Measurements from ENCODE around the gene ZNF813. TPM values are rescaled to one million over a fixed set of nuclear protein-coding genes. Genes with fewer than 3 reads are reported as not detected.

The ZNF813 gene
- total RNA-seq, 1 donor from 2014 or later = 2.2 TPM

GRCh38 chr19:53530622-53531021 lies 63.1 kb downstream of the ZNF813 start:
- Mint-ChIP-seq H3K4me3 (ENCODE audit: unreplicated experiment) (no peak overlapping the region), H3K9me3 (ENCODE audit: low read depth) (peaks cover 10% of the 10 kb centered on the region), H3K36me3 (ENCODE audit: low read depth) (peaks cover 4% of the 10 kb centered on the region), H3K27me3 (ENCODE audit: low read depth) (no peaks in the 10 kb centered on the region), H3K27ac (ENCODE audit: unreplicated experiment) (no peak overlapping the region), H3K4me1 (ENCODE audit: low read depth) (no peaks in the 10 kb centered on the region)
- no peak for TF ChIP-seq CTCF (IDR thresholded peaks at IDR 0.05)
- no peak for DNase-seq (ENCODE audit: low spot score)

- Mint-ChIP-seq H3K36me3 (ENCODE audit: low read depth) (no peaks in the 10 kb centered on the region), H3K4me3 (ENCODE audit: unreplicated experiment) (no peak overlapping the region), H3K27ac (ENCODE audit: unreplicated experiment) (no peak overlapping the region), H3K9me3 (ENCODE audit: low read depth) (peaks cover 3% of the 10 kb centered on the region), H3K4me1 (ENCODE audit: low read depth) (peaks cover 2% of the 10 kb centered on the region), H3K27me3 (ENCODE audit: low read depth) (no peaks in the 10 kb centered on the region)
- no peak for TF ChIP-seq CTCF (IDR thresholded peaks at IDR 0.05)
- no peak for DNase-seq (ENCODE audit: low spot score)
These were observed 63.9 kb downstream of the ZNF813 start for GRCh38 chr19:53531457-53531856.

GRCh38 chr19:53532362-53532761 lies 64.8 kb downstream of the ZNF813 start:
- Mint-ChIP-seq H3K4me3 (ENCODE audit: unreplicated experiment) (no peak overlapping the region), H3K4me1 (ENCODE audit: low read depth) (peaks cover 2% of the 10 kb centered on the region), H3K27ac (ENCODE audit: unreplicated experiment) (no peak overlapping the region), H3K9me3 (ENCODE audit: low read depth) (peaks cover 3% of the 10 kb centered on the region), H3K36me3 (ENCODE audit: low read depth) (no peaks in the 10 kb centered on the region), H3K27me3 (ENCODE audit: low read depth) (no peaks in the 10 kb centered on the region)
- TF ChIP-seq CTCF (IDR thresholded peaks at IDR 0.05) = no peak
- no peak for DNase-seq (ENCODE audit: low spot score)

GRCh38 chr19:53536225-53536548 lies 68.7 kb downstream of the ZNF813 start:
- no peak for DNase-seq (ENCODE audit: low spot score)
- Mint-ChIP-seq H3K27me3 (ENCODE audit: low read depth) (no peaks in the 10 kb centered on the region), H3K4me1 (ENCODE audit: low read depth) (peaks cover 16% of the 10 kb centered on the region), H3K27ac (ENCODE audit: unreplicated experiment) (no peak overlapping the region), H3K36me3 (ENCODE audit: low read depth) (no peaks in the 10 kb centered on the region), H3K4me3 (ENCODE audit: unreplicated experiment) (no peak overlapping the region), H3K9me3 (ENCODE audit: low read depth) (peaks cover 3% of the 10 kb centered on the region)
- TF ChIP-seq CTCF (IDR thresholded peaks at IDR 0.05) = no peak

GRCh38 chr19:53537121-53537520 lies 69.6 kb downstream of the ZNF813 start:
- Mint-ChIP-seq H3K4me3 (ENCODE audit: unreplicated experiment) (peak overlapping the region; percentile 91), H3K36me3 (ENCODE audit: low read depth) (no peaks in the 10 kb centered on the region), H3K27me3 (ENCODE audit: low read depth) (no peaks in the 10 kb centered on the region), H3K4me1 (ENCODE audit: low read depth) (peaks cover 16% of the 10 kb centered on the region), H3K27ac (ENCODE audit: unreplicated experiment) (peak overlapping the region; percentile 88), H3K9me3 (ENCODE audit: low read depth) (peaks cover 3% of the 10 kb centered on the region)
- no peak for TF ChIP-seq CTCF (IDR thresholded peaks at IDR 0.05)
- DNase-seq (ENCODE audit: low spot score) = no peak
